ENCODE results near the gene ATP10B.
A peak's percentile ranks its signal among the peaks of the same experiment; 100 is the strongest.

Gene ATP10B

DNA sequence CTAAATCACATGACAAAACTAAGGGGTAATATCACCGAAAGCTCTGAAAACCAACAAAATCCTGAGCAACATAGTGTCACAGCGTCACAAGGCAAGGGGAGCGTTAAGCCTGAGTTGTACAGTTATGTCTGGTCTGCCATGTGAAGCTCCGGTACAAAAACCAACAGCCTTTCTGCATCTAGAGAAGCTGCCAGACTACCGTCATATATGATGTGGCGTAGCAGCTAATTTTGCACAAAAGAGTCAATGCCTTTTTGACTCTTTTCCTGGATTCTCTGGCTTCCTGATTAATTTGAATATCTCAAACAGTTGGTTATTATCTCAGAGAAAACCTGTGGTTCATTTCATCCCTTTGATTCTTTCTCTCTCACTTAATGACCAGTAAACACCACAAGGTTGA is 16.0 kb upstream of the ATP10B start:
- no peak for DNase-seq (ENCODE audit: low spot score)
- in situ Hi-C loops (cut with MboI; ENCODE audit: low pct_unique_long_range_greater_than_20kb, low sequenced_read_pairs, unreplicated experiment): no loop called here
- TF ChIP-seq, protein P1, sequence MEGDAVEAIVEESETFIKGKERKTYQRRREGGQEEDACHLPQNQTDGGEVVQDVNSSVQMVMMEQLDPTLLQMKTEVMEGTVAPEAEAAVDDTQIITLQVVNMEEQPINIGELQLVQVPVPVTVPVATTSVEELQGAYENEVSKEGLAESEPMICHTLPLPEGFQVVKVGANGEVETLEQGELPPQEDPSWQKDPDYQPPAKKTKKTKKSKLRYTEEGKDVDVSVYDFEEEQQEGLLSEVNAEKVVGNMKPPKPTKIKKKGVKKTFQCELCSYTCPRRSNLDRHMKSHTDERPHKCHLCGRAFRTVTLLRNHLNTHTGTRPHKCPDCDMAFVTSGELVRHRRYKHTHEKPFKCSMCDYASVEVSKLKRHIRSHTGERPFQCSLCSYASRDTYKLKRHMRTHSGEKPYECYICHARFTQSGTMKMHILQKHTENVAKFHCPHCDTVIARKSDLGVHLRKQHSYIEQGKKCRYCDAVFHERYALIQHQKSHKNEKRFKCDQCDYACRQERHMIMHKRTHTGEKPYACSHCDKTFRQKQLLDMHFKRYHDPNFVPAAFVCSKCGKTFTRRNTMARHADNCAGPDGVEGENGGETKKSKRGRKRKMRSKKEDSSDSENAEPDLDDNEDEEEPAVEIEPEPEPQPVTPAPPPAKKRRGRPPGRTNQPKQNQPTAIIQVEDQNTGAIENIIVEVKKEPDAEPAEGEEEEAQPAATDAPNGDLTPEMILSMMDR (IDR thresholded peaks at IDR 0.05; ENCODE audit: extremely low read depth, insufficient read depth, missing control alignments): no peak

DNA sequence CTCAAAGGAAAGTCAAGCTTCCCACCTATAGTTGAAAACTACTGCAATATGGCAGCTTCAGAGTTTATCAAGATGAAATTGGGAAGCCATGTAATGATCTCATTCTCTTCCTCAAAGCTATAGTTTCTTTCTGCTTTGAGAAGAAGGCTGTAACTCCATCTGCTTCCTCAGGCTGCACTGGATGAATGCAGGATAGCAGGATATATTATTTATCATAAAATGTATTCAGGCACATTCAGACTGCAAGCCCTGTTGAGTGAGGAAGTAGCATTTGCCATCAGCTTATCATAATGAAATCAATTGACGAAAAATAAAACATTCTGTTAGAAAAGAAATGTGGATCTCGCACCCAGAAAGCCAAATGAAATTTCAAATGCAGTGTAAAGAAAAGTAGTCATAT is 560 bp downstream of the ATP10B start:
- in situ Hi-C loops (cut with MboI; ENCODE audit: low pct_unique_long_range_greater_than_20kb, low sequenced_read_pairs, unreplicated experiment): no loop called here
- DNase-seq (ENCODE audit: low spot score): no peak
- TF ChIP-seq, protein P1 (IDR thresholded peaks at IDR 0.05; ENCODE audit: extremely low read depth, insufficient read depth, missing control alignments): no peak

DNA sequence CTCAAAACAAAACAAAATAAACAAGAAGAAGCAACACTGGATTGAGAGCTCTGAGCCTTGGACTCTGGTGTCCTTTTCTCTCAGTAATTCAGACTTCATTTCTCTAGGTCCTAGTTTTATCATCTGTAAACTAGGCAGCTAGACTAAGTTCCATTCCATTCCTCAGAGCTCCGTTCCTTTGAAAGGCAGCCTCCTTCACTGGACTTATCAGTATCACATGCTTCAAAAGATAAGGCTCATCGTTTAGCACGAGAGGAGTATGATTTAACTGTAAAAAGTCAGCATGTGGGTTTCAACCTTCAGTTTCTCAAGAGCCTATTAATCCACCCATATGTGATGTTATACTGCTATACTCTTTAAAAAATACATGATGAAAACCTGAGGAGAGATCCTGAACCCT is 1.6 kb downstream of the ATP10B start:
- in situ Hi-C loops (cut with MboI; ENCODE audit: low pct_unique_long_range_greater_than_20kb, low sequenced_read_pairs, unreplicated experiment): no loop called here
- TF ChIP-seq, protein P1 (IDR thresholded peaks at IDR 0.05; ENCODE audit: extremely low read depth, insufficient read depth, missing control alignments): no peak
- DNase-seq (ENCODE audit: low spot score): no peak

DNA sequence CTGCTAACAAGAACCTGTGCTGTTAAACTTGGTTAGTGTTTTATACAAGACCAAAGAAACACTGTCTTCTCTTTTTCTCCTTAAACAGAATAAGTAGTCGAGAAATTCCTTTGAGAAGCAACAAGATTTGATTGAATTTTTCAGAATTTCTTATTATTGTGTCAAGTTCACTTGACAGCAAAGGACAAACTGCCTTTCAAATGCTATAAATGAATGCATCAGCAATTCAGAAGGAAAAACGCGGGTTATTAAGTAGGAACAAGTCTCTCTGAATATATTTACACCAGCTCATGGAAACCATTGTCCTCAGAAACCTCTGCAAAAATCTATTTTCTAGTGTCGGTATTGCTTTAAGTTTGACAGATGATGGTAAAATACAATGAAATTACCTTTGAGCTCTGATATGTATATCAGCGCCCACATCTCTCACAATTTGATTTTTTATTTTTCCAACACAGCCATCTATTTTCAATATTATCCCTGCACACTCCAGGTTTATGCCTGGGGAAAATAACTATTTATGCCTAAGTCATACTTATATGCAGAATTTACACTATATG is 4.4 kb downstream of the ATP10B start:
- in situ Hi-C loops (cut with MboI; ENCODE audit: low pct_unique_long_range_greater_than_20kb, low sequenced_read_pairs, unreplicated experiment): no loop called here
- TF ChIP-seq, protein P1 (IDR thresholded peaks at IDR 0.05; ENCODE audit: extremely low read depth, insufficient read depth, missing control alignments): no peak
- DNase-seq (ENCODE audit: low spot score): no peak

DNA sequence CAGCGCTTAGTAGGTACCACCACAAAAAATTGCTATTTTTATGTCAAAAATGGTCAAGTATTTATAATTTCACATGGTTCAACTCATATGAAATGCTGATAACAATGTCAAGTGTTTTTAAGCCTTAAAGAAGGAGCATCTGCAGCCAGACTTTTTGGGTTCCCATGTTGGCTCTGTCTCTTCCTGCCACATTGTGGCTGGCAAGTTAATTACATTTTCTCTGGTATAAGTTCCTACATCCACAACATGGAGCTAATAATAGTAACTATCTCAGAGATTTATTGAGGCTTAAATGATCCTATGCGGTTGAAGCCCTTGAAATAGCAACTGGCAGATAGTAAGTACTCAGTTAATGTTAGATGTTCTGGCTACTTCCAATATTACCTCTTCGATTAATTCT is 5.4 kb downstream of the ATP10B start:
- in situ Hi-C loops (cut with MboI; ENCODE audit: low pct_unique_long_range_greater_than_20kb, low sequenced_read_pairs, unreplicated experiment): no loop called here
- TF ChIP-seq, protein P1 (IDR thresholded peaks at IDR 0.05; ENCODE audit: extremely low read depth, insufficient read depth, missing control alignments): no peak
- no peak for DNase-seq (ENCODE audit: low spot score)

DNA sequence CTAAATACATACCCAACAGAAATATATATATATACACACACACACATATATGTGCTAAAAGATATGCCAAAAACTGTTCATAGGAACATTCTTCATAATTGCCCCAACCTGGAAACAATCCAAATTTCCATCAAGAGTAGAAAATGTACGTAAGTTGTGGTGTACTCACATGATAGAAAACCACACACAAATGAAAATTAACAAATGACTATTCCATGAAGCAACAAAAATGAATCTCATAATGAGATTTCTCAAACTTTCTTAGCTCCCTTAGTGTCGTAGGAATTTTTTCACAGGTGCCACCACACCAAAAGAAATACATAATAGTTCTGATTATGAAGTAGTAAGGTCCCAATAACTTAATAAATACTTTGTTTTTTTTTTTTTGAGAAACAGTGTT is 7.8 kb downstream of the ATP10B start:
- TF ChIP-seq, protein P1 (IDR thresholded peaks at IDR 0.05; ENCODE audit: extremely low read depth, insufficient read depth, missing control alignments): no peak
- in situ Hi-C loops (cut with MboI; ENCODE audit: low pct_unique_long_range_greater_than_20kb, low sequenced_read_pairs, unreplicated experiment): no loop called here
- no peak for DNase-seq (ENCODE audit: low spot score)

DNA sequence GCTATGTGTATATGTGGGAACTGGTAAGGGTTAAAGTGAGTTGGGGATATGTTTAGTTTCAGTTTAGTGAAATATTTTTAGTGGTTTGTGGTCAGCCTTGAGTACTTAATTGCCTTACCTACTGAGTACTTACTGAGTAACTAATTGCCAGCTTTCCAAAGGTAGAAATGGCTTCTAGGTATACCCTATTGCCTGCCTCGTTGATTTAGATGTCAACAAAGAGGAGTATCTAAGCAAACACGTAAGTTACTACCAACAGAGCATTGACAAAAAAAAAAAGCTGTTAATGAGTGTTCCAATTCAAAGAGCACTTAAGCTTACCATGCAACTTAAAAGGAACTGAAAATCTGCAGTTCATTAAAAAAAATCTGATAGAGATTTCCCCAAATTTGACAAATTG is 8.8 kb downstream of the ATP10B start:
- in situ Hi-C loops (cut with MboI; ENCODE audit: low pct_unique_long_range_greater_than_20kb, low sequenced_read_pairs, unreplicated experiment): no loop called here
- peak; percentile 6 for DNase-seq (ENCODE audit: low spot score)
- TF ChIP-seq, protein P1 (IDR thresholded peaks at IDR 0.05; ENCODE audit: extremely low read depth, insufficient read depth, missing control alignments): no peak
